Stimulated activated effector memory CD8-positive, alpha-beta T cell treated with anti-CD3 and anti-CD28 coated beads, Interleukin-12 subunit alpha, Interleukin-12 subunit beta, amount 100 ng/mL, for 72 hours (primary cell): Measurements from ENCODE around the gene SAPCD2.
"Not testable (repeated sequence)": the region's sequence is repeated elsewhere in the genome, so short reads cannot be mapped to it uniquely, and the experiment has no call there.

ENCODE experiments used
- ATAC-seq: fragments of 150-1000 bp; cut with Tn5 transposase; 2 replicates; pipeline ENCODE4 v1.10.0; 2021
- DNase-seq, 2 donors: peaks; one replicate each; pipeline ENCODE4 v3.0.0; 2021 to 2022; ENCODE audit warnings: low spot score in 2 of 2
- H3K27ac Mint-ChIP-seq: one replicate; pipeline ENCODE4 v1.8.0; 2022; ENCODE audit warnings: mild to moderate bottlenecking, mixed read lengths
- H3K36me3 Mint-ChIP-seq: one replicate; pipeline ENCODE4 v1.8.0; 2022; ENCODE audit warnings: mild to moderate bottlenecking, mixed read lengths
- H3K4me1 Mint-ChIP-seq: one replicate; pipeline ENCODE4 v1.8.0; 2022; ENCODE audit warnings: mixed read lengths
- H3K4me3 Mint-ChIP-seq: one replicate; pipeline ENCODE4 v1.8.0; 2022; ENCODE audit warnings: mild to moderate bottlenecking, mixed read lengths
- H3K9me3 Mint-ChIP-seq: one replicate; pipeline ENCODE4 v1.8.0; 2022; ENCODE audit warnings: mixed read lengths

The SAPCD2 gene

DNA sequence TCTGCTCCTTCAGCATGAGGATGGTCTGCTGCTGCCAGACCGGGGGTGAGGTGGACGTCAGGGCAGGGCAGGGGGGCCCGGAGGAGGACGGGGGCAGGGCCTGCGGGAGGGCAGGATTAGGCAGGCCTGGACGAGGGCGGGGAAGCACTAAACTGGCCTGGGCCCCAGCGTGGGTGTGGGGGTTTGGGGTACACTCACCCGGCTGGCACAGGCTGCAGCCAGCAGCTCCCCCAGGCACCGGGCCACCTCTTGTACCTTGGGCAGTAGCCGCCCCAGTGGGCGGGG is 5.5 kb downstream of the SAPCD2 start:
- H3K36me3 Mint-ChIP-seq = no peaks in the 10 kb centered on the region
- H3K9me3 Mint-ChIP-seq = no peaks in the 10 kb centered on the region
- H3K27ac Mint-ChIP-seq = no peak overlapping the region
- H3K4me3 Mint-ChIP-seq = no peak overlapping the region
- DNase-seq (no peak), ATAC-seq (no peak)
- H3K4me1 Mint-ChIP-seq = peaks cover 13% of the 10 kb centered on the region

- H3K9me3 Mint-ChIP-seq = no peaks in the 10 kb centered on the region
- H3K36me3 Mint-ChIP-seq = no peaks in the 10 kb centered on the region
- DNase-seq = peak; percentile 67 to 86
- no peak overlapping the region for H3K4me3 Mint-ChIP-seq
- H3K4me1 Mint-ChIP-seq = peaks cover 13% of the 10 kb centered on the region
- peak; percentile 27 for ATAC-seq
- H3K27ac Mint-ChIP-seq = no peak overlapping the region
Measured at GRCh38 chr9:137064027-137064879, 6.1 kb downstream of the SAPCD2 start.

DNA sequence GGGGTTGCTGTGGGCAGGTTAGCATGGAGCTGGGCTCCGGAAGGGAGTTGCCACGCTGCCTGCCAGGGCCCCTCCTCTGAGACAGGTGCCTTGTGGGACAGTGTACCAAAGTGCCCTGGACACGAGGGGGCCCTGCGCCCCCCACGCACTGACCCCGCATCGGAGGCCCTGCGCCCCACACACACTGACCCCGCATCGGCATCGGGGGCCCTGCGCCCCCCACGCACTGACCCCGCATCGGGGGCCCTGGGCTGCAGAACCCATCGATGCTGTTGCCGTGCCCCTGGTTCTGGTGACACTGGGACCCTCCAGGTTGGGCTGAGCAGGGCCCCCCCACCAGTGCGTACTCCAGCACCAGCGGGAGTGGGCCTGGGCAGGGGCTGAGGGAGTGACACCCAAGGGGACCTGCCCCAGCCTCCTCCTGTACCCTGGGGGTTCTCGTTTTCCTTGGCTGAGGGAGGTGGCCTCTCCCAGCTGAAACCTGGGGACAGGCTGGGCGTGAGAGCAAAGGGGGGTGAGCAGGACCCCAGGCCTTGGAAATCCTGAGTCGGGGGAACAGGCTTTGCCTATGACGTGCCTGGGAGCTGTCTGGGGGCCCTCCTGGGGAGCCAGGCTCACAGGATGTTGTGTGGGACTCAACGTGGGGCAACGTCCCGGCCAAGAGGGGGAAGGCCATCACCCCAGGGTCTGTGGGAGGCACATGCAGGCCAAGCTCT is 6.9 kb downstream of the SAPCD2 start:
- DNase-seq (no peak), ATAC-seq (no peak)
- Mint-ChIP-seq H3K4me1 (peaks cover 13% of the 10 kb centered on the region), H3K9me3 (no peaks in the 10 kb centered on the region), H3K36me3 (no peaks in the 10 kb centered on the region), H3K27ac (no peak overlapping the region), H3K4me3 (no peak overlapping the region)

GRCh38 chr9:137062798-137063197 is 7.6 kb downstream of the SAPCD2 start:
- not testable (repeated sequence) for H3K4me1 Mint-ChIP-seq, ATAC-seq, H3K27ac Mint-ChIP-seq, DNase-seq, H3K4me3 Mint-ChIP-seq, H3K36me3 Mint-ChIP-seq, H3K9me3 Mint-ChIP-seq

GRCh38 chr9:137062384-137062783 is 8.0 kb downstream of the SAPCD2 start:
- DNase-seq = no peak

GRCh38 chr9:137058521-137059234 is 11.7 kb downstream of the SAPCD2 start:
- Mint-ChIP-seq H3K36me3 (no peaks in the 10 kb centered on the region), H3K27ac (no peak overlapping the region), H3K9me3 (no peaks in the 10 kb centered on the region), H3K4me1 (no peaks in the 10 kb centered on the region), H3K4me3 (no peak overlapping the region)
- no peak for ATAC-seq
- no peak for DNase-seq

More at GRCh38 chr9:137062384-137062783, 8.0 kb downstream of the SAPCD2 start:
- Mint-ChIP-seq H3K27ac (no peak overlapping the region), H3K9me3 (no peaks in the 10 kb centered on the region), H3K4me3 (no peak overlapping the region), H3K4me1 (peaks cover 6% of the 10 kb centered on the region), H3K36me3 (no peaks in the 10 kb centered on the region)
- no peak for ATAC-seq

GRCh38 chr9:137057545-137057944 is 12.8 kb downstream of the SAPCD2 start:
- no peaks in the 10 kb centered on the region for H3K4me1 Mint-ChIP-seq
- no peak overlapping the region for H3K27ac Mint-ChIP-seq
- DNase-seq = no peak
- no peak for ATAC-seq
- no peak overlapping the region for H3K4me3 Mint-ChIP-seq
- no peaks in the 10 kb centered on the region for H3K36me3 Mint-ChIP-seq
- H3K9me3 Mint-ChIP-seq = no peaks in the 10 kb centered on the region

DNA sequence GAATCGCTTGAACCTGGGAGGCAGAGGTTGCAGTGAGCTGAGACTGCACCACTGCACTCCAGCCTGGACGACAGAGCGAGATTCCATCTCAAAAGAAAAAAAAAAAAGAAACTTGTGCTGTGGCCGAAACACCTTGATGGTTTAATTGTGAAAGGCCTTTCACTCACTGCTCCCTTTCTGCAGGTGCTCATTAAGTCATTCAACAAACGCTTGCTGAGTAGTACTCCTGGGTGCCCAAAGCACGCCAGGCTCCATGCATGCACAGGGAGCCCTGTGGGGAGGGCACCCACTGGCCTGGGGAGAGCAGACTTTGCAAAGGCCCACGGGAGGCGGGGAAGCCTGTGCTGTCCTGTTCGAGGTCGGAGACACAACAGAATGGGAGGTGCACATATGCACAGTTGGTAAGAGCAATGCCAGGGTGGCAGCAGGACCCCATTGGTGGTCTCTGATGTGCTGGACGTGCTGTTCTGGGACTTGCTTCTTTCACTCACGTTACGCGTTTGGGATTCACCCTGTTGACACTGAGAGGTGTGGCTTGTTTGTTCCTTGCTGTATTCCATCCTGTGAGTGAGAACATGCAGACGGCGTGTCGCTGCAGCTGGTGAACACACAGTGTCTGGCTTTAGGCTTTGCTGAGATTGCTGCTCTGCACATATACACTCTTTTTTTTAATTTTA is 13.5 kb downstream of the SAPCD2 start:
- DNase-seq = no peak

DNA sequence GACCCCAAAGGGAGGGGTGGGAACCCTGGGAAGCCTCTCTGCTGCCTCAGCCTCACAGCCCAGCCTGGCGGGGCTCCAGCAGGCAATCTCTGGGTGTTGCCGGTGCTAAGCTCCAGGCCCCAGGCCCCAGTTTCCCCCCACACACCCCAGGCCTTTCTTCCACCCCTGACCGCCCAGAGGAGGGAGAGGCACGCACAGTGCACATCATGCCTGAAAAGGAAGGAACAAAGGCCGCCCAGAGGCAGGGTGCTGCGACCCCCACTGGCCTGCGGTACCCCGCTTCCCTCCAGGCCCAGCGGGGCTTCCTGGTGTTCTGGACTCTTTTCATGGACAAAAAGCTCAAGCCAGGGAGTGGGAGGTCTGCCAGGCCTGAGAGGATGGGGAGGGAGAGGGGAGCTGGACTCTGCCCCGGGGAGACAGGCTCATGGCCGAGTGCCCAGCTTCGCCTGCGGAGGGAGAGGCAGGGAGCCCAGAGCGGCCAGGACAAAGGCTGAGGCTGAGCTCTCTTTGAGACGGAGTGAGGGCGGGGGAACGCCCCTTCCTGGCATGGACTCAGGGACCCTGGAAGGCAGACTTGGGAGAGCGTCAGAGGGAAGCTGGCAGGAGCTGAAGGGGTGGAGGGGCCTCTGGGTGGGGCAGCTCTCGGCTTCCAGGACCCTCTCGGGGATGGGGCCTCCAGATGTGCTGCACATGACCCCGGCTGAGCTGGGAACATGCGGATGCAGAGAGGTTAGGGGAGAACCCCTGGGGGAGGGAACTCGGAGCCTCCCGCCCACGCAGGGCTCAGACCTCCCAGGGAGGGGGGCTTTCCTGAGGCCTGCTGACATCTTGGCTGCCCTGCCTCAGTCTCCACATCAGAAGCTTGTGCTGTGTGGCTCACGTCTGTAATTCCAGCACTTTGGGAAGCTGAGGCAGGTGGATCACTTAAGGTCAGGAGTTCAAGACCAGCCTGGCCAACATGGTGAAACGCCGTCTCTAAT is 14.7 kb downstream of the SAPCD2 start:
- no peak for DNase-seq
- no peak overlapping the region for H3K4me3 Mint-ChIP-seq
- H3K4me1 Mint-ChIP-seq = no peaks in the 10 kb centered on the region

More for the DNA sequence above, 13.5 kb downstream of the SAPCD2 start:
- no peak overlapping the region for H3K27ac Mint-ChIP-seq
- H3K36me3 Mint-ChIP-seq = no peaks in the 10 kb centered on the region
- no peaks in the 10 kb centered on the region for H3K9me3 Mint-ChIP-seq
- no peak for ATAC-seq
- H3K4me3 Mint-ChIP-seq = no peak overlapping the region
- H3K4me1 Mint-ChIP-seq = no peaks in the 10 kb centered on the region

GRCh38 chr9:137054932-137055384 is 15.4 kb downstream of the SAPCD2 start:
- DNase-seq (no peak), ATAC-seq (no peak)
- Mint-ChIP-seq H3K4me1 (no peaks in the 10 kb centered on the region), H3K27ac (no peak overlapping the region), H3K4me3 (no peak overlapping the region), H3K36me3 (no peaks in the 10 kb centered on the region), H3K9me3 (no peaks in the 10 kb centered on the region)

More for the DNA sequence above, 14.7 kb downstream of the SAPCD2 start:
- H3K9me3 Mint-ChIP-seq = no peaks in the 10 kb centered on the region
- no peaks in the 10 kb centered on the region for H3K36me3 Mint-ChIP-seq
- no peak overlapping the region for H3K27ac Mint-ChIP-seq
- ATAC-seq = no peak

DNA sequence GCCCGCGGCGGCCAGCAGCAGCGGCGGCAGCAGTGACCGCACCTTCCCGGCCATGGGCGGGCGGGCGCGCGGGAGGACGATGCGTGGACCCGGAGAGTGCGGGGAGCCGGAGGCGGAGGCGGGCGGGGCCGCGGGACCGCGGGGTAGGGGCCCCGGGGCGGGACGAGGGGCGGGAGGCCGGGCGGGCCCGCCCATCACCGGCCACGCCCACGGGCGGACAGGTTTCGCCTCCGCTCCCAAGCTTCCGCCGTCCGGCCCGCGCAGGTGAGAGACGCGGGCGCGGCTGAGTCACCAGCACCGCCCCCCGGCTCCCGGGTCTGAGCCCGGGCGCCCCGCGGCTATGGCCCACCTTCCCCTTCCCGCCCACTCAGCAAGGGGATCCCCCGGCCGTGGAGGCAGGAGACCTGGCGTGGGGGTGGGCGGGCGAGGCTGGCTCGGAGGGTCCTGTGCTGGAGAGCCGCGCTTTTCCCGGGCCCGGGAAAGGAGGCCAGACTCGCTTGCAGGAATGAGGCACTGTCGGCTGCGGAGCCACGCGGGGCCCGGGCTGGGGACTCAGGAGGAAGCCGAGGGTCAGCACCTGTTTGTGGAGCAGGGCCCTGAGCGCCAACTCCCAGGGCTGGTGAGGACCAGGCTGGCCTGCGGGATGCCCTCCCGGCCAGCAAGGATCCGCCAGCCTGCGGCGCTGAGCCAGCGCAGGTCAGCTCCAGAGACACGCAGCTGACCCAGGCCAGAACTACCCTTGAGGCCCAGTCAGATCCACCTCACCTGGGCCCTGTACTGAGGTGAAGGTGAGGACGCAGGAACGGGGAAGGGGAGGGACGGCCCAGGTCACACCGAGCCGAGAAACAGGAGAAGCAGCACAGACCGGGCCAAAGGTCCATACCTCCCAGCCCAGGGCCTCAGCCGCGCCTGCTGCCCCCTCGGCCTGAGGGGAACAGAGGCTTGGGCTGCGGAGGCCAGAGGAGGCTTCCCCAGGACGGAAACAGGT is 16.1 kb downstream of the SAPCD2 start, which contains the start of gene ENTPD2:
Gene ENTPD2, minus strand, starts transcription at position 118 of the 988 bp plus-strand sequence. Its CDS starts 64 bp downstream, at position 54.
- H3K9me3 Mint-ChIP-seq = no peaks in the 10 kb centered on the region
- peaks cover 5% of the 10 kb centered on the region for H3K4me1 Mint-ChIP-seq
- ATAC-seq (peak; percentile 54), DNase-seq (no peak)
- H3K27ac Mint-ChIP-seq = no peak within 1 kb of the TSS
- H3K4me3 Mint-ChIP-seq = no peak within 1 kb of the TSS
- H3K36me3 Mint-ChIP-seq = no peaks in the 10 kb centered on the region

DNA sequence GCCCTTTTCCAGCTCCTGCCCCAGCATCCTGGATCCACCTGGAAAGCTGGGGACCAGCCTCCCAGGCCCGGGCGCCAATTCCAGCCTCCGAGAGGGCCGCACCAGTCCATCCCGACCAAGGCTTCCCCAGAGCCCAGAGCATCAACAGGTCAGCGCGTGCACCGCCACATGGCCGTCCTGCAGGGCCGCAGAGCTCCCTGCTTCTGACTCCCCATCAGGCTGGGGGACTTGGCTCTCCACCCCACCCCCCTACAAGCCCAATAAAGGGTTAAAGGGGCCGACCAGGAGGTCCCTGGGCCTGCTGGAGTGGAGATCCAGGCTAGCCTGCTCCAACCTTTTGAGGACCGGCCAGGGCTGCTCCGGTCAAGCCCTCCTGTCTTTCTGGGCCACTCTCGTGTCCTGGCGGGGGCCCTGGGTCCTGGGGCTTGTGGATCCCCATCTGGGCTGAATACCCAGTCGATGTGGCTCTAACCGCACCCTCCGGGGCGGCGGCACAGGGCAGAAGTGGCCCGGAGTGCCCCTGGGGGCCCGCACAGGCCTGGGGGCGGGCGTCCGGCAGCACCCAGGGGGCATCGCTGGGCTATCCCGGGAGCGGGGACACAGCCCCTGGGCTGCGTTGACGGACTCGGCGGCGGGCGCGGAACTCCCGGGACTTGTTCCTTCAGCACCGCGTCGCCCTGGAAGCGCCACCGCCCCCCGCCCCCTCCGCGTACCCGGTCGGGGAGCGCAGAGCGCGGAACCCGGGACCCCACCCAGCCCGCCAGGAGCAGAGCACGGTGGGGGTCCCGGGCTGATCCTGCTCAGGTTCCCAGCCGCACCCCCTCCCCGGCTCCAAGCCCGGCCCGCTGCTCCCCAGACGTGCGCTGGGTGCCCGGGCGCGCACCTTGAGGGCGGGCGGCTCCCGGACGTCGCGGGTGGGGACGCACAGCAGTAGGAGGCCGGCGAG is 17.1 kb downstream of the SAPCD2 start:
- peak; percentile 14 for ATAC-seq
- Mint-ChIP-seq H3K4me3 (no peak overlapping the region), H3K36me3 (no peaks in the 10 kb centered on the region), H3K4me1 (peaks cover 5% of the 10 kb centered on the region), H3K9me3 (no peaks in the 10 kb centered on the region), H3K27ac (no peak overlapping the region)
- no peak for DNase-seq
